ENCODE data around the gene CNR2. TPM values are rescaled to one million over a fixed set of nuclear protein-coding genes. Genes with fewer than 3 reads are reported as not detected.

CNR2 gene
- polyA plus RNA-seq (2013, experiment 1 of 2), result 0.01 TPM
- not detected for polyA plus RNA-seq (2013, experiment 2 of 2)

DNA sequence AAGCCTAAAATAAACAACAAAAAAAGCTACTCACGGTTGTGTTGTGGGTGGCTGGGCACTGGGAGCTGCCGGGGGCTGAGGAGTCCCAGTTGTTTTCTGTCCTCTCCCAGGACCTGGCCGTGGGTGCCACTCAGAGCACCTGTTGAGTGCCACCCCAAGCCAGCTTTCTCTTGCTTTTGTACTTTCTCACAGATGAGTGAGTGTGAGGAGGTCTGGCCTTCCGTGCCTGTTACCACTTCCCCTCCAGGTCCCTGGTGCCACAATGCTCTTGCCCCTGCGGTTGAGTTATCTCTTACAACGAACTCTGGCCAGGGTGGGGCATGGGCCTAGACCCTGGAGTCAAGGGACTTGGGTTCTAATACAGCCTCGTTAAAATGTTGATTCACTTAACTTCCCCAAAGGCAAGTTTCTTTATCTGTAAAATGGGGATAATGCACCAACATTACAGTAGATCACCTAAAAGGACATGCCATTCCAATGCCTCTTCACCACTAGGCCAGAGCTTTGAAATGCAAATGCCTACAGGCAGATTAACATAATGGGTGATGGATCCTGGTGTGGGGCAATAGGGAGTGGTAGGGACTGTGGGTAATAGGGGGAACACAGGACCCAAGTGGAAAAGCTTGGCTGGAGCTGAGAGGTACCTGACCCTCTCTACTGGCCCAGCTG is at the start of gene CNR2:
Gene CNR2 (minus strand): TSS at position 151 of the 669 bp plus-strand sequence. CDS start 37,745 bp downstream, outside the sequence.
- H3K9me3 ChIP-seq (replicated peaks in 1 of 2; ENCODE audit: control insufficient read depth in 2 of 2, insufficient read depth in 1 of 2, low read depth in 1 of 2, low read length in 2 of 2), result no peaks in the 10 kb centered on the region
- no peaks in the 10 kb centered on the region for H3K27me3 ChIP-seq (ENCODE audit: control insufficient read depth in 3 of 3, insufficient read depth in 3 of 3, low read depth in 1 of 3, low read length in 3 of 3)
- no peak within 1 kb of the TSS for H3K27ac ChIP-seq (replicated peaks; ENCODE audit: low read length)
- peak within 1 kb of the TSS; percentile 30 for H2BK15ac ChIP-seq (ENCODE audit: low read length)
- no peak within 1 kb of the TSS for H2BK120ac ChIP-seq (ENCODE audit: low read depth, low read length)
- no peak for DNase-seq (ENCODE audit: low spot score)
- H3K18ac ChIP-seq (ENCODE audit: low read length), result no peak within 1 kb of the TSS
- peaks cover 4 to 5% of the 10 kb centered on the region in 2 donors for H3K4me1 ChIP-seq (ENCODE audit: control insufficient read depth in 2 of 2, insufficient read depth in 1 of 2, low read depth in 1 of 2, low read length in 2 of 2)
- no peak within 1 kb of the TSS for H4K8ac ChIP-seq (ENCODE audit: low read depth, low read length)
- H2AFZ ChIP-seq (ENCODE audit: low read length), result no peak within 1 kb of the TSS
- H3K4me3 ChIP-seq (ENCODE audit: low read length in 2 of 2), result no peak within 1 kb of the TSS
- no CpG with 5 or more reads among the region's 7 CpGs for WGBS, 2 donors (ENCODE audit: extremely low coverage in 2 of 2, insufficient read length in 2 of 2, insufficient replicate concordance in 1 of 2)
- H3K4me2 ChIP-seq (ENCODE audit: insufficient read depth, low read length, poor library complexity, severe bottlenecking), result no peak within 1 kb of the TSS
- H2AK5ac ChIP-seq (ENCODE audit: low read depth, low read length), result peak within 1 kb of the TSS; percentile 56
- H3K9ac ChIP-seq (ENCODE audit: low read depth, low read length, poor library complexity), result no peak within 1 kb of the TSS
- H3K23ac ChIP-seq (ENCODE audit: low read depth, low read length, poor library complexity), result peak within 1 kb of the TSS; percentile 67
- H3K36me3 ChIP-seq (replicated peaks in 1 of 2; ENCODE audit: control insufficient read depth in 2 of 2, insufficient read depth in 2 of 2, low read length in 2 of 2), result no peaks in the 10 kb centered on the region
- no peak within 1 kb of the TSS for H3K4ac ChIP-seq (ENCODE audit: low read length)
- no peak within 1 kb of the TSS for H2BK5ac ChIP-seq (ENCODE audit: low read length)
- no peaks in the 10 kb centered on the region for H3K79me1 ChIP-seq (ENCODE audit: low read depth, low read length)
- H4K91ac ChIP-seq (ENCODE audit: low read depth, low read length, poor library complexity), result no peak within 1 kb of the TSS
- no peak within 1 kb of the TSS for H2BK12ac ChIP-seq (ENCODE audit: low read length)
- peak within 1 kb of the TSS; percentile 28 for H3K14ac ChIP-seq (ENCODE audit: low read length)

DNA sequence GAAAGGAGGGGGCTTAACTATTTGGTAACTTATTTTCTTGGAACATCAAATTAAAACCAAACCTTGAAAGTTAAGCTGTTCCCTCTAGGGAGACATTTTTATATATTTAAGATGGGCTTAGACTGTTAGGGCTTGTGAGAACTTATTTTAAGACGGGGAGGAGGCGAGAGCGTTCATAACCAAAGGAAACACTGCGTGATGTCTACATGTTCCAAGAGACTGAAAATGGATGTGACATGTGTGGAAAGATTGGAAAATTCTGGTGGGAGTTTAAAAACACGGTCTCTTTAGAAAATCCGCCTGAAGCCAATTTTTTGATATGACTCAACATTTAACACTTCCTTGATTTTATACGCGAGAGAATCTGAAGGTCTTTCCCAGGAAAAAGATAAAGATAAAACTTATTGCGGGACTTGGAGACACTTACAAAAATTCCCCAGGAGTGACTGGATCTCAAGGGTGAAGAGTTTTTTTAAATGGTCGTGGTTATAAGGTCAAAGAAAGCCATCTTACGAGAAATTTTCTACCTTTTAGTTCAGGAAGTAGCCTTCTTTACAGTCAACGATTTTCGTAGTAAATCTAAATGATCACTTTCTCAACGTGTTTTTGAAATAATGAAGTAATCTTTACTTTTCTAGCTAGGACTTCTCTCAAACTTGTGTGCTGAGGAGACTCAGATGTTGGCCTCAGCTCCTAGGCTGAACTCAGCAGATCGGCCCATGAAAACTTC is 47.3 kb upstream of the CNR2 start:
- Histone ChIP-seq H3K27me3 (ENCODE audit: control insufficient read depth in 3 of 3, insufficient read depth in 3 of 3, low read depth in 1 of 3, low read length in 3 of 3) (no peaks in the 10 kb centered on the region), H3K4me2 (ENCODE audit: insufficient read depth, low read length, poor library complexity, severe bottlenecking) (peak overlapping the region; percentile 33), H2BK5ac (ENCODE audit: low read length) (no peak overlapping the region), H3K18ac (ENCODE audit: low read length) (no peak overlapping the region), H3K36me3 (replicated peaks in 1 of 2; ENCODE audit: control insufficient read depth in 2 of 2, insufficient read depth in 2 of 2, low read length in 2 of 2) (peaks cover 0 to 50% of the 10 kb centered on the region in 2 donors), H3K14ac (ENCODE audit: low read length) (no peak overlapping the region), H2BK120ac (ENCODE audit: low read depth, low read length) (no peak overlapping the region), H2AK5ac (ENCODE audit: low read depth, low read length) (no peak overlapping the region), H2AFZ (ENCODE audit: low read length) (peak overlapping the region; percentile 87), H3K9me3 (replicated peaks in 1 of 2; ENCODE audit: control insufficient read depth in 2 of 2, insufficient read depth in 1 of 2, low read depth in 1 of 2, low read length in 2 of 2) (no peaks in the 10 kb centered on the region), H2BK12ac (ENCODE audit: low read length) (no peak overlapping the region), H3K27ac (replicated peaks; ENCODE audit: low read length) (peak overlapping the region; percentile 98), H3K23ac (ENCODE audit: low read depth, low read length, poor library complexity) (no peak overlapping the region), H3K4me1 (ENCODE audit: control insufficient read depth in 2 of 2, insufficient read depth in 1 of 2, low read depth in 1 of 2, low read length in 2 of 2) (peaks cover 0 to 3% of the 10 kb centered on the region in 2 donors), H4K8ac (ENCODE audit: low read depth, low read length) (no peak overlapping the region), H3K4me3 (ENCODE audit: low read length in 2 of 2) (peak overlapping the region; percentile 94 to 98), H2BK15ac (ENCODE audit: low read length) (no peak overlapping the region), H3K79me1 (ENCODE audit: low read depth, low read length) (peaks cover 3% of the 10 kb centered on the region), H3K9ac (ENCODE audit: low read depth, low read length, poor library complexity) (no peak overlapping the region), H4K91ac (ENCODE audit: low read depth, low read length, poor library complexity) (no peak overlapping the region), H3K4ac (ENCODE audit: low read length) (no peak overlapping the region)
- WGBS, 2 donors (ENCODE audit: extremely low coverage in 2 of 2, insufficient read length in 2 of 2, insufficient replicate concordance in 1 of 2), result no CpG with 5 or more reads among the region's 15 CpGs
- DNase-seq (ENCODE audit: low spot score), result no peak

DNA sequence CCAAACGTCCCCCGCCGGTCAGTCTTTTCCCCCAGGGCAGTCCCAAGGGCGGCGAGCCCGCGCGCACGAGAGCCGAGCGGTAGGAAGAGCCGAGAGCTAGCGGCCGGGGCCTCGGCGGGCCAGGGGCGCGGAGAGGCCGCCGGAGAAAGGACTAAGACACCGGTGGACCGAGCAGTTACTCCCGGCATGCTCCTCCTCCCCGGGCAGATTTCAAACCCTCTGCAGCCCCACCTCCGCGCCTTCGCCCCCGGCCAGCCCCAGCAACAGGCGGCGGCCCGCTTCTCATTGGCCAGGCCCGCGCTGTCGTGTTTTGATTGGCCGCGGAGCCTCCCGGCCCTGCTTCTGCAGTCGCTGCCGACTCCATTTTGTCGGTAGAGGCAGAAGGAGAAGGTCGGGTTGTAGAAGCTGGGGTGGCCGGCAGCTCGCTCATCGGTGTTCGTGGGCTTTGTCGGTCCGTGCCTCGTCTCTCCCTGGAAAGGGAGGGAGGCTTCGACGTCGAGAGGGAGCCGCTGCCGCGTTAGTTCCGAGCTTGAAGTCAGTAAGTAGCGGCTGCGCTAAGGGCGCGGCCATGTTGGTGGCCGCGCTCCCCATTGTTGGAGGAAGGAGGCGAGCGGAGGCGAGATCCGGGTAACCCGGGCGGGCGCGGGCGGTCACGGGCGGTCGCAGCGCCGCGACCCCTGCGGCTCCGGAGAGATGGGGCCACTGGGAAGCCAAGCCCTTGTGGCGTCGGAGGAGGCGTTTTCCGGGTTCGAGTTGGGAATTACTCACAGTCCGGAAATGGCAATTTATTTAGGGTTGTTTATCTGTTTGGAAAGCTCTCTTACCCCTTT is 46.5 kb upstream of the CNR2 start, which contains the start of gene PNRC2:
Gene PNRC2 (plus strand): TSS at position 368 of the 830 bp plus-strand sequence. CDS start 1,630 bp downstream, outside the sequence.
- Histone ChIP-seq H2BK12ac (ENCODE audit: low read length) (no peak within 1 kb of the TSS), H3K79me1 (ENCODE audit: low read depth, low read length) (peaks cover 3% of the 10 kb centered on the region), H3K4me2 (ENCODE audit: insufficient read depth, low read length, poor library complexity, severe bottlenecking) (peak within 1 kb of the TSS; percentile 75), H2BK120ac (ENCODE audit: low read depth, low read length) (no peak within 1 kb of the TSS), H2AFZ (ENCODE audit: low read length) (peak within 1 kb of the TSS; percentile 87), H3K9me3 (replicated peaks in 1 of 2; ENCODE audit: control insufficient read depth in 2 of 2, insufficient read depth in 1 of 2, low read depth in 1 of 2, low read length in 2 of 2) (no peaks in the 10 kb centered on the region), H3K14ac (ENCODE audit: low read length) (peak within 1 kb of the TSS; percentile 89), H2BK15ac (ENCODE audit: low read length) (peak within 1 kb of the TSS; percentile 20), H3K18ac (ENCODE audit: low read length) (peak within 1 kb of the TSS; percentile 98), H3K27ac (replicated peaks; ENCODE audit: low read length) (peak within 1 kb of the TSS; percentile 99), H3K9ac (ENCODE audit: low read depth, low read length, poor library complexity) (peak within 1 kb of the TSS; percentile 94), H3K4me1 (ENCODE audit: control insufficient read depth in 2 of 2, insufficient read depth in 1 of 2, low read depth in 1 of 2, low read length in 2 of 2) (peaks cover 0 to 3% of the 10 kb centered on the region in 2 donors), H3K4ac (ENCODE audit: low read length) (peak within 1 kb of the TSS; percentile 89), H2BK5ac (ENCODE audit: low read length) (peak within 1 kb of the TSS; percentile 98), H4K8ac (ENCODE audit: low read depth, low read length) (peak within 1 kb of the TSS; percentile 82), H3K36me3 (replicated peaks in 1 of 2; ENCODE audit: control insufficient read depth in 2 of 2, insufficient read depth in 2 of 2, low read length in 2 of 2) (peaks cover 0 to 42% of the 10 kb centered on the region in 2 donors), H3K23ac (ENCODE audit: low read depth, low read length, poor library complexity) (peak within 1 kb of the TSS; percentile 61), H3K27me3 (ENCODE audit: control insufficient read depth in 3 of 3, insufficient read depth in 3 of 3, low read depth in 1 of 3, low read length in 3 of 3) (no peaks in the 10 kb centered on the region), H2AK5ac (ENCODE audit: low read depth, low read length) (peak within 1 kb of the TSS; percentile 98), H3K4me3 (ENCODE audit: low read length in 2 of 2) (peak within 1 kb of the TSS; percentile 94 to 98), H4K91ac (ENCODE audit: low read depth, low read length, poor library complexity) (no peak within 1 kb of the TSS)
- WGBS, 2 donors (ENCODE audit: extremely low coverage in 2 of 2, insufficient read length in 2 of 2, insufficient replicate concordance in 1 of 2), result no CpG with 5 or more reads among the region's 84 CpGs
- DNase-seq (ENCODE audit: low spot score), result peak; percentile 95

Measured in neuronal stem cell (in vitro differentiated cells).